ENCODE data around the gene UTP11. TPM values are rescaled to one million over a fixed set of nuclear protein-coding genes. Genes with fewer than 3 reads are reported as not detected.

The UTP11 gene
- total and polyA plus RNA-seq, 2 of the 8 experiments (the other 6 are each of a cell fraction or from before 2014, with no cell fraction given): 19.5 to 60.5 TPM

- no peak for FAIRE-seq
- no peak for TF ChIP-seq POLR2A (IDR thresholded peaks at IDR 0.05; ENCODE audit: control extremely low read depth in 1 of 2, low read depth in 2 of 2, low read length in 2 of 2)
- TF ChIP-seq CHD1 (IDR thresholded peaks at IDR 0.05; ENCODE audit: low read depth, low read length): no peak
- no peak for TF ChIP-seq RAD21 (IDR thresholded peaks at IDR 0.05 in 1 of 2, conservative IDR thresholded peaks at IDR 0.05 in 1 of 2; ENCODE audit: low read depth in 2 of 2, low read length in 2 of 2)
- no peak for TF ChIP-seq TCF12 (IDR thresholded peaks at IDR 0.05; ENCODE audit: low read depth, low read length)
- peak; percentile 60 for TF ChIP-seq ASH2L (IDR thresholded peaks at IDR 0.05; ENCODE audit: low read length)
- TF ChIP-seq MAX (IDR thresholded peaks at IDR 0.05): no peak
- TF ChIP-seq MAFK (IDR thresholded peaks at IDR 0.05; ENCODE audit: low read depth, low read length): 0 out of 2 replicates have a peak, but pooled peaks have one; percentile 14
Measured at GRCh38 chr1:38009088-38009840, 3.3 kb upstream of the UTP11 start.

More at GRCh38 chr1:38009088-38009840, 3.3 kb upstream of the UTP11 start:
- H3K9ac ChIP-seq (replicated peaks in 1 of 4; ENCODE audit: extremely low read depth in 1 of 4, low read depth in 3 of 4, low read length in 3 of 4): no peak overlapping the region
- no peak overlapping the region for H2BK20ac ChIP-seq (ENCODE audit: low read length)
- peak overlapping the region; percentile 46; the same call in 1 of the 2 replicates for H2BK5ac ChIP-seq (ENCODE audit: low read depth, low read length)
- H2BK120ac ChIP-seq (replicated peaks; ENCODE audit: low read depth, low read length): no peak overlapping the region
- no peak overlapping the region; the same call in 1 of the 2 replicates for H2BK12ac ChIP-seq (ENCODE audit: low read depth, low read length)
- H3K79me1 ChIP-seq (ENCODE audit: low read depth, low read length): no peaks in the 10 kb centered on the region; the same call in 1 of the 2 replicates
- ChIA-PET POLR2A (ENCODE audit: partially characterized antibody) (interaction anchor here (0.6 to 2.7 kb wide), 8 partner anchors 8 to 1546 kb away, joined by 3 to 17 read pairs (median 4); partner anchors contain the start of gene SF3A3), CTCF (ENCODE audit: partially characterized antibody) (interaction anchor here (1.0 to 15.9 kb wide), 8 partner anchors 10 to 73 kb away, joined by 3 to 211 read pairs (median 3); partner anchors contain the start of gene SF3A3)
- H3K23me2 ChIP-seq (ENCODE audit: low read depth, low read length): peaks cover 11% of the 10 kb centered on the region
- H3K18ac ChIP-seq (ENCODE audit: extremely low read depth, low read length): 0 out of 2 replicates have a peak overlapping the region, but pooled peaks have one; percentile 17
- H3K14ac ChIP-seq (ENCODE audit: insufficient read length): no peak overlapping the region
- DNase-seq (ENCODE audit: low read depth in 1 of 2, low spot score in 2 of 2): no peak
- H3K23ac ChIP-seq (ENCODE audit: insufficient read length): no peak overlapping the region
- H3K79me2 ChIP-seq (ENCODE audit: control insufficient read depth in 1 of 2, insufficient read depth in 2 of 2, low read length in 2 of 2): peaks cover 12 to 23% of the 10 kb centered on the region in 2 experiments
- H3K4me3 ChIP-seq (ENCODE audit: extremely low read depth in 1 of 4, insufficient read depth in 2 of 4, low read depth in 3 of 4, low read length in 4 of 4): no peak overlapping the region; a peak in 1 of 8 replicates
- H3K9me3 ChIP-seq (ENCODE audit: insufficient read depth in 2 of 2, low read depth in 1 of 2, low read length in 1 of 2): no peaks in the 10 kb centered on the region
- H3K36me3 ChIP-seq (ENCODE audit: control insufficient read depth in 2 of 4, insufficient read depth in 4 of 4, low read length in 3 of 4): no peaks in the 10 kb centered on the region
- peak overlapping the region; percentile 54 for H2AFZ ChIP-seq (ENCODE audit: low read length)
- no peak overlapping the region for H4K91ac ChIP-seq (replicated peaks; ENCODE audit: insufficient read length, low read length)
- no peak overlapping the region for H4K5ac ChIP-seq (ENCODE audit: insufficient read length, low read depth, low read length)
- H2AK5ac ChIP-seq (ENCODE audit: low read depth, low read length): no peak overlapping the region
- WGBS, 2 experiments (ENCODE audit: extremely low coverage in 1 of 2, insufficient coverage in 1 of 2, insufficient read length in 1 of 2, insufficient replicate concordance in 2 of 2, low coverage in 1 of 2, low lambda C conversion rate in 2 of 2, missing lambda C conversion rate in 1 of 2): 76% methylated on average over 8 of the region's 8 CpGs; no CpG with 5 or more reads in 1 of the 2 experiments
- no peak overlapping the region for H2BK15ac ChIP-seq (ENCODE audit: low read length)
- no peak overlapping the region for H4K8ac ChIP-seq (ENCODE audit: extremely low read depth, insufficient read depth, low read length)
- no peak overlapping the region for H3K4ac ChIP-seq (replicated peaks; ENCODE audit: insufficient read length, low read depth, low read length)
- H3K4me1 ChIP-seq (replicated peaks in 1 of 4; ENCODE audit: control insufficient read depth in 3 of 4, insufficient read depth in 4 of 4, low read length in 3 of 4): peaks cover 7 to 22% (median 13%) of the 10 kb centered on the region in 4 experiments
- peaks cover 5 to 9% of the 10 kb centered on the region in 2 experiments for H4K20me1 ChIP-seq (replicated peaks in 1 of 2; ENCODE audit: control insufficient read depth in 1 of 2, insufficient read depth in 2 of 2, low read length in 2 of 2)
- peak overlapping the region; percentile 50; the same call in 1 of the 2 replicates for H3K27ac ChIP-seq (ENCODE audit: low read depth, low read length)
- 0 out of 4 replicates have a peak overlapping the region, but pooled peaks of 1 of the 2 experiments have one; percentile 13 for H3K4me2 ChIP-seq (ENCODE audit: insufficient read depth in 1 of 2, low read depth in 2 of 2, low read length in 2 of 2)
- H3K56ac ChIP-seq (replicated peaks; ENCODE audit: insufficient read length, low read depth, low read length): no peak overlapping the region
- peaks cover 0 to 3% (median 2%) of the 10 kb centered on the region in 4 experiments; a peak in 2 of 7 replicates for H3K27me3 ChIP-seq (replicated peaks in 1 of 4; ENCODE audit: control insufficient read depth in 3 of 4, extremely low read depth in 1 of 4, insufficient read depth in 3 of 4, low read length in 3 of 4)
